ENCODE data around the gene ABHD2. TPM values are rescaled to one million over a fixed set of nuclear protein-coding genes. Genes with fewer than 3 reads are reported as not detected.
A peak's percentile ranks its signal among the peaks of the same experiment; 100 is the strongest.

ABHD2 gene
- total RNA-seq, 1 experiment from 2014 or later = 148 TPM

DNA sequence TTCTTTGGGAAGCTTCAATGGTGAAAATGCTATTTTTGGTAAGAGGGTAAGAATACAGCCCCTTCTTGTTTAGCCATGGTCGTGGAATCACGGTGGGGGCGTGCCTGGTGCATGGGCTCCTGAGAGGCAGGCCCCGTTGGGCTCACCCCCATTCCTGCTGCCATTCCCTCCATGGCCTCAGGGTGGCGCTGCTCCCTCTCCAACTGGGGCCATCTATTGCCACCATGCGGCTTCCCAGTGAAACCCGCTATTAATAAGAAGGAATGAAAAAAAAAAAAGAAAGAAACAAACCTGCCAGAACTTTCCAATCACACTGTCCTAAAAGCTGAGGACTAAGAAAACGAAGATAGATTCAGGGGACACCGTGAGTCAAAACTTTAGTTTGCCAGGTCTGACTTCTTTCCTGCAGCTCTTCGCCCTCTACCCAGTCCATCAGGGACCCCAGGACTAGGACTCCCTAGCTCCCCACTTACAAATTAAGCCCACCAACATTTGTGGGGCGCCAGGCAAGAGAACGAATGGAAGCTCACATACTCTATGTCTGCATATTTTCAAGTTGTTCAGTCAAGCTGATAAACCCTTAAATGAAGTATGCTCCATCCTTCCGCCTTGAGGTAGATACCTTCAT is 30.6 kb upstream of the ABHD2 start:
- ChIA-PET POLR2A (ENCODE audit: unreplicated experiment) (interaction anchor here (0.7 kb wide), 1 partner anchor 590 kb away, joined by 3 read pairs; the partner anchor contains the start of genes MRPL46 and MRPS11), CTCF (interaction anchor here (0.6 to 2.5 kb wide), 16 partner anchors 11 to 149 kb away, joined by 3 to 13 read pairs (median 4); partner anchors contain the start of gene ABHD2)
- Histone ChIP-seq H3K9me3 (ENCODE audit: insufficient read depth, low read depth) (no peaks in the 10 kb centered on the region), H3K27ac (no peak overlapping the region), H2AFZ (no peak overlapping the region), H3K4me1 (replicated peaks; ENCODE audit: insufficient read depth) (no peaks in the 10 kb centered on the region), H3K9me2 (ENCODE audit: insufficient read depth) (no peaks in the 10 kb centered on the region), H3K79me2 (ENCODE audit: low read depth) (no peaks in the 10 kb centered on the region), H3K36me3 (ENCODE audit: low read depth) (no peaks in the 10 kb centered on the region), H3F3A (ENCODE audit: insufficient read depth, low read depth) (0 out of 2 replicates have a peak, but pooled peaks cover 4% of the 10 kb centered on the region), H3K4me3 (no peak overlapping the region), H4K20me1 (ENCODE audit: insufficient read depth) (no peaks in the 10 kb centered on the region), H3K27me3 (ENCODE audit: insufficient read depth, low read depth) (no peaks in the 10 kb centered on the region), H3K4me2 (0 out of 2 replicates have a peak overlapping the region, but pooled peaks have one; percentile 17)
- no TSS peak for BruUV-seq (replicated peaks)
- TF ChIP-seq EZH2 (IDR thresholded peaks at IDR 0.05; ENCODE audit: low read depth) = no peak
- TF ChIP-seq, protein P1, sequence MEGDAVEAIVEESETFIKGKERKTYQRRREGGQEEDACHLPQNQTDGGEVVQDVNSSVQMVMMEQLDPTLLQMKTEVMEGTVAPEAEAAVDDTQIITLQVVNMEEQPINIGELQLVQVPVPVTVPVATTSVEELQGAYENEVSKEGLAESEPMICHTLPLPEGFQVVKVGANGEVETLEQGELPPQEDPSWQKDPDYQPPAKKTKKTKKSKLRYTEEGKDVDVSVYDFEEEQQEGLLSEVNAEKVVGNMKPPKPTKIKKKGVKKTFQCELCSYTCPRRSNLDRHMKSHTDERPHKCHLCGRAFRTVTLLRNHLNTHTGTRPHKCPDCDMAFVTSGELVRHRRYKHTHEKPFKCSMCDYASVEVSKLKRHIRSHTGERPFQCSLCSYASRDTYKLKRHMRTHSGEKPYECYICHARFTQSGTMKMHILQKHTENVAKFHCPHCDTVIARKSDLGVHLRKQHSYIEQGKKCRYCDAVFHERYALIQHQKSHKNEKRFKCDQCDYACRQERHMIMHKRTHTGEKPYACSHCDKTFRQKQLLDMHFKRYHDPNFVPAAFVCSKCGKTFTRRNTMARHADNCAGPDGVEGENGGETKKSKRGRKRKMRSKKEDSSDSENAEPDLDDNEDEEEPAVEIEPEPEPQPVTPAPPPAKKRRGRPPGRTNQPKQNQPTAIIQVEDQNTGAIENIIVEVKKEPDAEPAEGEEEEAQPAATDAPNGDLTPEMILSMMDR (conservative IDR thresholded peaks at IDR 0.05) = peak; percentile 98
- DNase-seq = peak; percentile 57 to 90
- intact Hi-C loops (cut with micrococcal nuclease; ENCODE audit: unreplicated experiment) = loop anchor here (1.0 to 5.0 kb wide), 4 partner anchors 71 to 135 kb away; no protein-coding TSS in a partner anchor

DNA sequence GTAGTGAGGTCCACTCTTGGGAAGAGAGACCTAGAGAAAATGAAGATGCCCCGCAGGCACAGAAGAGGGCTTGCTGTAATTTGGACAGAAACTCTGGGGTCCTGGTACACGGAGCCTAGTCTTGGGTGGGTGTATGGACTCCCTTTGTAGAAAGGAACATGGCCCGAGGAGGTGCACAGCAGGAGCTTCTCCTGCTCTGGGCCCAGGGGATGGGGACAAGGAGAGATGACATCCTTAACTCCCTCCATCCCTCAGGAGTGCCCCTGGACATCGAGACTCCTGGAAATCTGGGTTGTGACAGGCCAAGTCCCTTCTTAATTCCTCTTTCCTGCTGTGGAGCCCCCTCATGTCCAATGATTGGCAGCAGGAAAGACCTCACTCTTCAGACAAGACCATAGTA is 29.9 kb upstream of the ABHD2 start:
- ChIA-PET POLR2A (ENCODE audit: unreplicated experiment) (no interaction called here), CTCF (interaction anchor here (0.7 to 2.5 kb wide), 8 partner anchors 10 to 148 kb away, joined by 3 to 13 read pairs (median 5); no protein-coding TSS in a partner anchor)
- Histone ChIP-seq H3K4me1 (replicated peaks; ENCODE audit: insufficient read depth) (no peaks in the 10 kb centered on the region), H3K9me3 (ENCODE audit: insufficient read depth, low read depth) (no peaks in the 10 kb centered on the region), H3K36me3 (ENCODE audit: low read depth) (no peaks in the 10 kb centered on the region), H3K27ac (no peak overlapping the region), H3K4me3 (no peak overlapping the region), H3K79me2 (ENCODE audit: low read depth) (no peaks in the 10 kb centered on the region), H3F3A (ENCODE audit: insufficient read depth, low read depth) (0 out of 2 replicates have a peak, but pooled peaks cover 4% of the 10 kb centered on the region), H2AFZ (no peak overlapping the region), H3K27me3 (ENCODE audit: insufficient read depth, low read depth) (no peaks in the 10 kb centered on the region), H4K20me1 (ENCODE audit: insufficient read depth) (no peaks in the 10 kb centered on the region), H3K4me2 (no peak overlapping the region), H3K9me2 (ENCODE audit: insufficient read depth) (no peaks in the 10 kb centered on the region)
- no TSS peak for BruUV-seq (replicated peaks)
- no peak for DNase-seq
- TF ChIP-seq, protein P1 (conservative IDR thresholded peaks at IDR 0.05) = no peak
- TF ChIP-seq EZH2 (IDR thresholded peaks at IDR 0.05; ENCODE audit: low read depth) = no peak
- intact Hi-C loops (cut with micrococcal nuclease; ENCODE audit: unreplicated experiment) = loop anchor here (5.0 kb wide), 1 partner anchor 134 kb away; no protein-coding TSS in a partner anchor

DNA sequence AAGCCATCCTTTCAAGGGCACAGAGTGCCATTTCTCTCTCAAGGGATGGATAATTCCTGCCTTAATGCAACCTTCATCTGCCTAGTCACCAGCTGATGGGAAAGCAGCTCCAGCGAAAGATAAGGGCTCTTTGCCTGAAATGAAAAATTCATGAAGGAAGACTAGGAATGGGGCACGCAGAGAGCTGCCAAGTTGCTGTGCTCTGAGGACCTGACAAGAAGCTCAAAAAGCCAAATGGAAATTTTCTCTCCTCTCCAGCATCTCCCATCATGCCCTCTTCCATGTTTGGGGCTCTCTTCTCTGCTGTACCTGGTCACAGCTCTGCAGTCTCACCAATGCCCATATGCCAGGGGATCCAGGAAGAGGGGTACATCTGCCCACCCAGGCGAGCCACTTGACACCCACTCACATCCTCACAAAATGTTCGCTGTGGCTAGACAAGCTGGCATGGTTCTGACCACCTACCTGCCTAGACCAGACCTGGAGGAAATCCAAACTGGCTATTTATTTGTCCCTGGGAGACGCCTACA is 29.3 kb upstream of the ABHD2 start:
- Histone ChIP-seq H3K4me1 (replicated peaks; ENCODE audit: insufficient read depth) (no peaks in the 10 kb centered on the region), H3K4me3 (no peak overlapping the region), H3K27me3 (ENCODE audit: insufficient read depth, low read depth) (no peaks in the 10 kb centered on the region), H3K79me2 (ENCODE audit: low read depth) (no peaks in the 10 kb centered on the region), H3K9me3 (ENCODE audit: insufficient read depth, low read depth) (no peaks in the 10 kb centered on the region), H2AFZ (no peak overlapping the region), H3K36me3 (ENCODE audit: low read depth) (no peaks in the 10 kb centered on the region), H3F3A (ENCODE audit: insufficient read depth, low read depth) (0 out of 2 replicates have a peak, but pooled peaks cover 4% of the 10 kb centered on the region), H3K9me2 (ENCODE audit: insufficient read depth) (no peaks in the 10 kb centered on the region), H3K4me2 (no peak overlapping the region), H4K20me1 (ENCODE audit: insufficient read depth) (no peaks in the 10 kb centered on the region), H3K27ac (no peak overlapping the region)
- no peak for DNase-seq
- ChIA-PET POLR2A (ENCODE audit: unreplicated experiment) (no interaction called here), CTCF (interaction anchor here (0.6 to 2.5 kb wide), 5 partner anchors 57 to 503 kb away, joined by 3 to 12 read pairs (median 3); no protein-coding TSS in a partner anchor)
- TF ChIP-seq, protein P1 (conservative IDR thresholded peaks at IDR 0.05) = no peak
- no peak for TF ChIP-seq EZH2 (IDR thresholded peaks at IDR 0.05; ENCODE audit: low read depth)
- no TSS peak for BruUV-seq (replicated peaks)
- intact Hi-C loops (cut with micrococcal nuclease; ENCODE audit: unreplicated experiment) = loop anchor here (5.0 kb wide), 1 partner anchor 133 kb away; no protein-coding TSS in a partner anchor
